ENCODE measurements around the gene PDP2. TPM values are rescaled to one million over a fixed set of nuclear protein-coding genes. Genes with fewer than 3 reads are reported as not detected.

The PDP2 gene, protein sequence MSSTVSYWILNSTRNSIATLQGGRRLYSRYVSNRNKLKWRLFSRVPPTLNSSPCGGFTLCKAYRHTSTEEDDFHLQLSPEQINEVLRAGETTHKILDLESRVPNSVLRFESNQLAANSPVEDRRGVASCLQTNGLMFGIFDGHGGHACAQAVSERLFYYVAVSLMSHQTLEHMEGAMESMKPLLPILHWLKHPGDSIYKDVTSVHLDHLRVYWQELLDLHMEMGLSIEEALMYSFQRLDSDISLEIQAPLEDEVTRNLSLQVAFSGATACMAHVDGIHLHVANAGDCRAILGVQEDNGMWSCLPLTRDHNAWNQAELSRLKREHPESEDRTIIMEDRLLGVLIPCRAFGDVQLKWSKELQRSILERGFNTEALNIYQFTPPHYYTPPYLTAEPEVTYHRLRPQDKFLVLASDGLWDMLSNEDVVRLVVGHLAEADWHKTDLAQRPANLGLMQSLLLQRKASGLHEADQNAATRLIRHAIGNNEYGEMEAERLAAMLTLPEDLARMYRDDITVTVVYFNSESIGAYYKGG
- total RNA-seq, result 2.2 TPM
- long read RNA-seq, full-length matches to known transcripts, result 1 of 2 reads
- long read RNA-seq, partial matches to known transcripts, result 0 of 2 reads
- long read RNA-seq, other reads (novel, unspliced or antisense), result 1 of 2 reads

GRCh38 chr16:66880288-66881013 is at the start of gene PDP2:
Gene PDP2, plus strand, starts transcription at chr16:66880515. Its CDS starts 3,770 bp downstream, at chr16:66884285.
- ATAC-seq (peak; percentile 98), DNase-seq (peak; percentile 95)
- intact Hi-C loops (cut with micrococcal nuclease), result no loop called here

DNA sequence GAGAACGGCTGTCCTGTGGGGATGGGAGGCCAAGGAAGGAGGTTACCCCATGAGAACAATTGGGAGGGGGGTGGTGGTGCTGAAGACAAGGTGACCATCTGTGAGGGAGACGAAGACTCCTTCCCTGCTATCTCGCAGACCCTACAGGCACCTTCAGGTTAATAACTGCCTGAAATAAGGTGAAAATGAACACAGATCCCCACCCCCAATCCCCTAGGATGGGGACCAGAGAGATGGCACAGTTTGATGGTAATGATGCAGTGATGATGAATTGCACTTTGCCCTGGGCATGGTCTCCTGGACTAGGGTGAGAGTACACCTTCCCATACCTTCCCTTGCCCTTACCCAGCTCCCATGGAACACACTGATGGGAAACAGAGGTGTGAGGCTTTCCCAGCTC is 48.1 kb upstream of the PDP2 start:
- DNase-seq (no peak), ATAC-seq (no peak)
- intact Hi-C loops (cut with micrococcal nuclease), result no loop called here

DNA sequence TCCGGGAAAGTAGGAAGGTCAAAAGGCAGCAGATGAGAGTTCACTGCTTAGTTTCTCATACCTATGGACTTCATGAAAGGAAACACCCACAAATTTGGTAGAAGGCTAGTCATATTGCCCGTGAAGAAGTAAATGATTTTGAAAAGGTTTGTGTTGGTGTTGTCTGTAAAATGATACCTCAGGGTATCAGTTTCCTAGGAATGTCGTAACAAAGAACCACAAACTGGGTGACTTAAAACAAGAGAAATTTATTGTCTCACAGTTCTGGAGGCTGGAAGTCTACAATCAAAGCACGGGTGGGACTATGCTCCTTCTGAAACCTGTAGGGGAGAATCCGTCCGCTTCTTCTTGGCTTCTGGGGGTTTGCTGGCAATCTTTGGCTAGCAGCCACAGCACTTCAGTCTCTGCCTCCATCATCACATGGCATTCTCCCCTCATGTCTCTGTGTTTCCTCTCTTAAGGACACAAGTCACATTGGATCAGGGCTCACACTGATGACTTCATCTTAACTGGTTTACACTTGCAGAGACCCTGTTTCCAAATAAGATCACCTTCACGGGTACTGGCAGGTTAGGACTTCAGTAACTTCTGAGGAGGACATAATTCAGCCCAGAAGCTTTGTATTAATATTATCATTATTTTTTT is 47.5 kb upstream of the PDP2 start:
- no peak for DNase-seq
- intact Hi-C loops (cut with micrococcal nuclease), result no loop called here
- no peak for ATAC-seq

- intact Hi-C loops (cut with micrococcal nuclease), result no loop called here
- DNase-seq (no peak), ATAC-seq (no peak)
These were observed 45.6 kb upstream of the PDP2 start for GRCh38 chr16:66834746-66835145.

DNA sequence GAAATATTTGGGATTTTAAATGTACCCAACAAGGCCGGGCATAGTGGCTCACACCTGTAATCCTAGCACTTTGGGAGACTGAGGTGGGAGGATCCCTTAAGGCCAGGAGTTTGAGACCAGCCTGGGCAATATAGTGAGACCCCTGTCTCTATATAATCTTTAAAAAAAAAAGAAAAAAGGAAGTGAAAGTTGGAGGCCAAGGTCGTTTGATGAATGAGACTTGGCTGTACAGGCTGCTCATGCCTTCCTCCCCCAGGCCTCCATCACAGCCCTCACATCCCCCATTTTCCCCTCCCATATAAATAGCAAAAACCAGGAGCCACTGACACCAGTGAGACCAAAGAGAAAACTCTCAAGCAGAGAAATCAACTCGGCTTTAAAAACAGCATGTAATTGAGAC is 39.4 kb upstream of the PDP2 start:
- DNase-seq (no peak), ATAC-seq (no peak)
- intact Hi-C loops (cut with micrococcal nuclease), result no loop called here

DNA sequence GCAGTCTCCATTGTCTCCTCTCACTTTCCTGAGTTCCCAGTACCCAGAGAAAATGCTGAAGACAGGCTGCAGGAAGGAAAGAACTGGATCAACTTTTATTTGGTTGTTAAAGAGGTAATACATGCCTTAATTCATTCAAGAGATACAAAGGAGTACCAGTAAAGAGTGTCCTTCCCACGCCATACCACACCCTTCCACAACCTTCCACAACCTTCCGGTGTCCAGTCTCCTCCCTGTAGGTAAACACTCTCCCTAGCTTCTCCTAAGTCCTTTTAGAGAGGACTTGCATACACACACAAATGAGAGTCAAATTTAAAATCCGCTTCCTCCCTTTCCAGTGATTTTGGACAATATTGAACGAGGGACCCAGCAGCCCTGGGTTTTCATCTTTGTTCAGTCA is 38.9 kb upstream of the PDP2 start:
- intact Hi-C loops (cut with micrococcal nuclease), result no loop called here
- DNase-seq (no peak), ATAC-seq (no peak)

- intact Hi-C loops (cut with micrococcal nuclease), result no loop called here
- ATAC-seq (no peak), DNase-seq (no peak)
These were observed 37.5 kb upstream of the PDP2 start for GRCh38 chr16:66842765-66843164.

GRCh38 chr16:66843191-66843590 is 37.1 kb upstream of the PDP2 start:
- ATAC-seq (no peak), DNase-seq (no peak)
- intact Hi-C loops (cut with micrococcal nuclease), result no loop called here

- no peak for DNase-seq
- intact Hi-C loops (cut with micrococcal nuclease), result no loop called here
- ATAC-seq, result no peak
These were observed 36.3 kb upstream of the PDP2 start for GRCh38 chr16:66844009-66844341.

DNA sequence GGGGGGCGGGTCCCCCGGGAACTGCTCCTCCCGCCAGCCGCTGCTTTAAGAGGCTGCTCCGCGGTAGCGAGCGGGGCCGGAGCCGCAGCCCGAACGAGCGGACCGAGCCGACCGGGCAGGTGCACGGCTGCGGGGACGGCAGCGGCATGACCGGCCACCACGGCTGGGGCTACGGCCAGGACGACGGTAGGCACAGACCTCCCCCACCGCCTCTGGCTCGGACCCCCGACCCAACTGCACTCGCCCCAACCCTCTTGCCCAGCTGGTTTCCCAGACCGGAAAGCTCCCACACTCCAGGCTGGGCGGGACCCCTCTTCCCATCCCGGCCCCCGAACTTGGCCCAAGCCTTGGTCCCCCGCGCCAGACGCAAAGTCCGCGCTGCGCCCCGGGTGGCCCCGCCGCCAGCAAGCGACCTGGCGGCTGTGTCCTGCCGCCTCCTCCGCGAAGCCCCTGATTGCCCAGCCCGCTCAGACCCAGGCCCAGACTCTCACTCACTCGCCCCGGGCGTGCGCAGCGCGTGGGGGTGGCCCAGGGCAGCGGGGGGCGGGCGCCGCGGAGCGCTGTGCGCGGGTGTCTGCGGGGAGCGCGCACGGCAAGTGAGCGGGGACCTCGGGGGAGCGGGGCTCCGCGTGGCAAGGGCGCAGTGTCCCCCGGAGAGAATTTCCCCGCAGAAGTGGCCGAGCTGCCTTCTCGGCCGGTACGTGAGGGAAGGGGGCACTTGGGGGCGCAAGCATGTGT is 35.8 kb upstream of the PDP2 start, which contains the start of gene CA7:
Gene CA7 (plus strand): TSS at position 73 of the 738 bp plus-strand sequence. CDS start 74 bp downstream, at position 147.
- DNase-seq (no peak), ATAC-seq (peak; percentile 45)
- intact Hi-C loops (cut with micrococcal nuclease), result no loop called here

GRCh38 chr16:66845080-66845410 is 35.3 kb upstream of the PDP2 start:
- ATAC-seq, result no peak
- intact Hi-C loops (cut with micrococcal nuclease), result no loop called here
- DNase-seq, result no peak

GRCh38 chr16:66845791-66846221 is 34.5 kb upstream of the PDP2 start:
- ATAC-seq (peak; percentile 16), DNase-seq (no peak)
- intact Hi-C loops (cut with micrococcal nuclease), result no loop called here

DNA sequence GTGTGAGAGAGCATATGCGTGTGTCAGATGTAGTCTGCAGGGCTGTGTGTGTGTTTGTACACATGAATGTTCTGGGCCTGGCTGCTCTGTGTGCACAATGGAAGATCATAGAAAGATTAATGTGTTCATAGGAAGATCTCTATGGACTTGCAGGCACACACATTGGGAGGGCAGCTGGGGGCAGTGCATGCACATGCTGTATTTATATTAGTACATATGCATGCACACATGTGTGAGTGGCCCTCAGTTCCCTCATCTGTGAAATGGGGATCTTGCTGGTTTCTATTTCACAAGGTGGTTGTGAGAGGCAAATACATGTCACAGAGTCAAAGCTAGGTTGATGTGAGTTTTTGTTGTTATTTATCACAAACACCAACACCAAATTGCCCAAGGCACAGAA is 34.0 kb upstream of the PDP2 start:
- DNase-seq, result no peak
- intact Hi-C loops (cut with micrococcal nuclease), result no loop called here
- ATAC-seq, result no peak

DNA sequence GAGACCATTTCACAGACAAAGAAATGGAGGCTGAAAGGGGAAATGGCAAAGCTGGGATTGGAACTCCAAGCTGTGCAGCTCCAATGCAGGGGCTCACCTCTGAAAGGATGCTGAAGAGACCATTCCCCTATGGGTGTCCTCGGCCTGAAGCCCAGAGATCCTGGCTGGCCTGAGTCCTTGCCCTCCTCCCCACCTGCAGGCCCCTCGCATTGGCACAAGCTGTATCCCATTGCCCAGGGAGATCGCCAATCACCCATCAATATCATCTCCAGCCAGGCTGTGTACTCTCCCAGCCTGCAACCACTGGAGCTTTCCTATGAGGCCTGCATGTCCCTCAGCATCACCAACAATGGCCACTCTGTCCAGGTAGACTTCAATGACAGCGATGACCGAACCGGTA is 33.5 kb upstream of the PDP2 start:
- no peak for ATAC-seq
- DNase-seq, result no peak
- intact Hi-C loops (cut with micrococcal nuclease), result no loop called here

DNA sequence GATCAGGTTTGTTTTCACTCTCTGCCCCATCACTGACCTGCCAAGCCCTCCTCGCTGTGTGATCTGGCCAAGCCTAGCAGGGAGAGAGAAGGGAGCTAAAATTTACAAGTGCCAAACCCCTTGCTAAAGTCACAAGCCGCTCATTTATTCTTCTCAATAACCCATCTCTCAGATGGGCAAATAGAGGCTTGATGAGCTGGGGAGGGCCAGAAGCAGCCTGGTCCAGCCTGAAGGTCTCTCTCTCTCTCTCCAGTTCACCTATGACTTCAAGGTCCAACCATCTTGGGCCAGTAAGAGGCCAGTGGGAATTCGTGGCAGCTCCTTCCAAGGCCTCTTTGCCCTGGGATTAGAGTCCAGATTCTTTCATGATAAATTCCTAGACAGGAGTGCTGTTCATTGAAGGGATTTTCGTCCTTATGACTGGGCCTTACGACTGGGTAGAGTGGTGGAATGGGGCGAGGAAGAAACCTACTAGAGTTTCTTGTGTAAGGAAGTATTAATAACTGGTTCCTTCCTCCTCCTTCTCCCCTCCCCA is 32.7 kb upstream of the PDP2 start:
- DNase-seq (no peak), ATAC-seq (no peak)
- intact Hi-C loops (cut with micrococcal nuclease), result no loop called here

- no peak for ATAC-seq
- intact Hi-C loops (cut with micrococcal nuclease), result no loop called here
- DNase-seq, result no peak
These were observed 32.1 kb upstream of the PDP2 start for GRCh38 chr16:66848172-66848571.

GRCh38 chr16:66849021-66849420 is 31.3 kb upstream of the PDP2 start:
- ATAC-seq (no peak), DNase-seq (no peak)
- intact Hi-C loops (cut with micrococcal nuclease), result no loop called here

- ATAC-seq (no peak), DNase-seq (no peak)
- intact Hi-C loops (cut with micrococcal nuclease), result no loop called here
These were observed 30.8 kb upstream of the PDP2 start for GRCh38 chr16:66849549-66849948.
